Measurements from ENCODE around the gene APOD.

Gene APOD

GRCh38 chr3:195583831-195584542 lies at the start of gene APOD:
TSS of gene APOD (minus strand) at chr3:195583940. CDS start at chr3:195579461, 4,479 bp downstream.
- no peak for TF ChIP-seq CTCF (IDR thresholded peaks at IDR 0.05)

- no peak for TF ChIP-seq CTCF (IDR thresholded peaks at IDR 0.05)
These were observed 32.9 kb upstream of the APOD start for GRCh38 chr3:195616681-195617080.

GRCh38 chr3:195613468-195614069 lies 29.8 kb upstream of the APOD start:
- TF ChIP-seq CTCF (IDR thresholded peaks at IDR 0.05): no peak

- no peak for TF ChIP-seq CTCF (IDR thresholded peaks at IDR 0.05)
These were observed 28.5 kb upstream of the APOD start for GRCh38 chr3:195612075-195612800.

GRCh38 chr3:195609229-195609628 lies 25.5 kb upstream of the APOD start:
- no peak for TF ChIP-seq CTCF (IDR thresholded peaks at IDR 0.05)

GRCh38 chr3:195601382-195601781 lies 17.6 kb upstream of the APOD start:
- TF ChIP-seq CTCF (IDR thresholded peaks at IDR 0.05): no peak

- TF ChIP-seq CTCF (IDR thresholded peaks at IDR 0.05): no peak
These were observed 14.1 kb upstream of the APOD start for GRCh38 chr3:195597848-195598247.
